Activated CD8-positive, alpha-beta memory T cell treated with anti-CD3 and anti-CD28 coated beads, Interleukin-2, amount 50 U/mL, for 48 hours (primary cell): ENCODE data around the gene BHMT.
A peak's percentile ranks its signal among the peaks of the same experiment; 100 is the strongest.
"Not testable (repeated sequence)": the region's sequence is repeated elsewhere in the genome, so short reads cannot be mapped to it uniquely, and the experiment has no call there.

Experiments used
- DNase-seq: peaks from one replicate; pipeline ENCODE4 v3.0.0-alpha.2; 2020

The BHMT gene

GRCh38 chr5:79111960-79112702 is 522 bp downstream of the BHMT start:
- DNase-seq, result no peak

GRCh38 chr5:79112703-79113058 is 1.1 kb downstream of the BHMT start:
- DNase-seq, result no peak

GRCh38 chr5:79119486-79119885 is 7.9 kb downstream of the BHMT start:
- DNase-seq, result no peak

GRCh38 chr5:79120221-79120620 is 8.6 kb downstream of the BHMT start:
- DNase-seq, result no peak

GRCh38 chr5:79122973-79123372 is 11.4 kb downstream of the BHMT start:
- no peak for DNase-seq

- no peak for DNase-seq
These were observed 13.0 kb downstream of the BHMT start for GRCh38 chr5:79124607-79125006.

- DNase-seq, result no peak
These were observed 19.2 kb downstream of the BHMT start for GRCh38 chr5:79130781-79131180.

GRCh38 chr5:79133121-79133656 is 21.6 kb downstream of the BHMT start:
- no peak for DNase-seq

- DNase-seq, result peak; percentile 76
These were observed 22.2 kb downstream of the BHMT start for GRCh38 chr5:79133657-79134451.

- DNase-seq, result no peak
These were observed 24.4 kb downstream of the BHMT start for GRCh38 chr5:79135790-79136553.

GRCh38 chr5:79136618-79137017 is 25.0 kb downstream of the BHMT start:
- no peak for DNase-seq

- DNase-seq, result no peak
These were observed 28.9 kb downstream of the BHMT start for GRCh38 chr5:79140553-79140952.

- no peak for DNase-seq
These were observed 32.2 kb downstream of the BHMT start for GRCh38 chr5:79143684-79144379.

- no peak for DNase-seq
These were observed 35.5 kb downstream of the BHMT start for GRCh38 chr5:79147076-79147475.

GRCh38 chr5:79149433-79149832 is 37.8 kb downstream of the BHMT start:
- no peak for DNase-seq

GRCh38 chr5:79151942-79152671 is 40.5 kb downstream of the BHMT start:
- DNase-seq, result no peak

- DNase-seq, result no peak
These were observed 45.7 kb downstream of the BHMT start for GRCh38 chr5:79157305-79157704.

- DNase-seq, result not testable (repeated sequence)
These were observed 50.0 kb downstream of the BHMT start for GRCh38 chr5:79161647-79162046.

GRCh38 chr5:79168031-79168430 is 56.4 kb downstream of the BHMT start:
- DNase-seq, result no peak

- DNase-seq, result no peak
These were observed 59.1 kb downstream of the BHMT start for GRCh38 chr5:79170661-79171060.

GRCh38 chr5:79171635-79172245 is 60.1 kb downstream of the BHMT start:
- no peak for DNase-seq

- no peak for DNase-seq
These were observed 60.7 kb downstream of the BHMT start for GRCh38 chr5:79172269-79172668.
